Measurements from ENCODE around the gene ERGIC3.

ERGIC3 gene

GRCh38 chr20:35599776-35600120 is 57.9 kb downstream of the ERGIC3 start:
- FAIRE-seq, result no peak

GRCh38 chr20:35600176-35600992 is 58.5 kb downstream of the ERGIC3 start:
- FAIRE-seq, result no peak

GRCh38 chr20:35600993-35601973 is 59.4 kb downstream of the ERGIC3 start:
- no peak for FAIRE-seq

- no peak for FAIRE-seq
Observed at GRCh38 chr20:35601990-35602389, 60.1 kb downstream of the ERGIC3 start.

- FAIRE-seq, result no peak
Observed at GRCh38 chr20:35602851-35603495, 61.1 kb downstream of the ERGIC3 start.

- no peak for FAIRE-seq
Observed at GRCh38 chr20:35603695-35604448, 62.0 kb downstream of the ERGIC3 start.

- no peak for FAIRE-seq
Observed at GRCh38 chr20:35604449-35604747, 62.5 kb downstream of the ERGIC3 start.

- no peak for FAIRE-seq
Observed at GRCh38 chr20:35606127-35606526, 64.2 kb downstream of the ERGIC3 start.
